GM18867 (cell line): ENCODE data around the gene SYTL1.

ENCODE experiments used
- ATAC-seq: cut with Tn5 transposase; IDR thresholded peaks from one replicate; pipeline ENCODE4 v1.9.1; 2021; ENCODE audit warnings: mild to moderate bottlenecking, moderate library complexity; ENCODE audit not compliant: unreplicated experiment

SYTL1 gene

GRCh38 chr1:27363766-27364695 is 22.2 kb downstream of the SYTL1 start:
- no peak for ATAC-seq

- ATAC-seq: no peak
Observed at GRCh38 chr1:27364696-27365371, 23.0 kb downstream of the SYTL1 start.

- ATAC-seq: peak; percentile 38
Observed at GRCh38 chr1:27365372-27366112, 23.7 kb downstream of the SYTL1 start.

- peak; percentile 33 for ATAC-seq
Observed at GRCh38 chr1:27366113-27366410, 24.2 kb downstream of the SYTL1 start.

GRCh38 chr1:27366411-27367159 is 24.8 kb downstream of the SYTL1 start, which contains the start of gene MAP3K6:
Gene MAP3K6, minus strand, starts transcription at chr1:27366961. Its CDS starts 364 bp downstream, at chr1:27366597.
- peak; percentile 33 for ATAC-seq

GRCh38 chr1:27367160-27367650 is 25.4 kb downstream of the SYTL1 start:
- ATAC-seq: no peak

GRCh38 chr1:27368869-27369582 is 27.2 kb downstream of the SYTL1 start:
- ATAC-seq: no peak

GRCh38 chr1:27372022-27372807 is 30.4 kb downstream of the SYTL1 start:
- no peak for ATAC-seq

- no peak for ATAC-seq
Observed at GRCh38 chr1:27372808-27373690, 31.2 kb downstream of the SYTL1 start.

GRCh38 chr1:27374362-27375086 is 32.7 kb downstream of the SYTL1 start, which contains the start of gene FCN3:
Gene FCN3, minus strand, starts transcription at chr1:27374824. Its CDS starts 6 bp downstream, at chr1:27374818.
- ATAC-seq: no peak

- no peak for ATAC-seq
Observed at GRCh38 chr1:27377760-27378495, 36.1 kb downstream of the SYTL1 start.

GRCh38 chr1:27379564-27380122 is 37.8 kb downstream of the SYTL1 start:
- no peak for ATAC-seq

- ATAC-seq: no peak
Observed at GRCh38 chr1:27380224-27380623, 38.4 kb downstream of the SYTL1 start.

- ATAC-seq: no peak
Observed at GRCh38 chr1:27380766-27381733, 39.2 kb downstream of the SYTL1 start.
